Endothelial cell of umbilical vein (primary cell): ENCODE data around the gene SLC22A15. TPM values are rescaled to one million over a fixed set of nuclear protein-coding genes. Genes with fewer than 3 reads are reported as not detected.

ENCODE experiments used
- BruUV-seq: library from RNA; stranded (reverse); fragments of 400-500 nt; replicated peaks from 2 replicates; lab custom pipeline; 2021; lab: Mats Ljungman, UMichigan
- CTCF ChIA-PET: fragments of 300-600, 350-600 bp; sonication (Branson Sonifier 250); formaldehyde crosslinking; loops from one replicate; lab custom pipeline; 2021; ENCODE audit warnings: antibody characterized with exemption, inconsistent platforms; lab: Charles Lee
- POLR2A ChIA-PET: fragments of 300-600, 350-600 bp; sonication (Branson Sonifier 250); formaldehyde crosslinking; loops from one replicate; lab custom pipeline; 2021; ENCODE audit warnings: antibody characterized with exemption, inconsistent platforms; lab: Charles Lee
- DNase-seq: peaks from one replicate; pipeline ENCODE4 v3.0.0-alpha.2; 2011; ENCODE audit warnings: low read depth, low spot score
- FAIRE-seq: peaks from 2 replicates; lab custom pipeline; 2011; peaks lifted over from hg19 to GRCh38; lab: Jason Lieb, UNC
- H2AFZ ChIP-seq: 2 replicates; pipeline ENCODE4 v1.6.0; 2012; ENCODE audit warnings: low read depth, low read length, control low read depth, inconsistent platforms
- H3K27ac ChIP-seq: 2 replicates; pipeline ENCODE4 v1.5.1; 2011; ENCODE audit warnings: low read depth, mild to moderate bottlenecking, control low read depth, low read length, moderate library complexity; ENCODE audit not compliant: insufficient read depth
- H3K27me3 ChIP-seq, 2 experiments: 2 replicates each; pipeline versions ENCODE4 v1.6.0 to v1.6.1; 2011; ENCODE audit warnings: low read length in 2 of 2, mixed read lengths in 1 of 2; ENCODE audit not compliant: control insufficient read depth in 2 of 2, insufficient read depth in 2 of 2
- H3K36me3 ChIP-seq, 2 experiments: 2 replicates in 1 of 2; 3 replicates in 1 of 2; pipeline ENCODE4 v1.5.1; 2011; ENCODE audit warnings: low read length in 2 of 2, mild to moderate bottlenecking in 1 of 2, moderate library complexity in 1 of 2; ENCODE audit not compliant: control insufficient read depth in 2 of 2, insufficient read depth in 2 of 2; ENCODE audit errors: extremely low read depth in 1 of 2
- H3K4me1 ChIP-seq: 3 replicates; pipeline ENCODE4 v1.5.1; 2011; ENCODE audit warnings: mild to moderate bottlenecking, low read length; ENCODE audit not compliant: control insufficient read depth, insufficient read depth; ENCODE audit errors: extremely low read depth
- H3K4me2 ChIP-seq: 2 replicates; pipeline ENCODE4 v1.6.1; 2011; ENCODE audit warnings: low read length, control low read depth, mixed read lengths; ENCODE audit not compliant: insufficient read depth
- H3K4me3 ChIP-seq, 3 experiments: fragments of 200-600 bp in 1 of 3; sonication (generic), shearing (Covaris generic) in 1 of 3; replicated peaks in 1 of 3; 2 replicates each; pipeline ENCODE4 v1.5.1; 2011 to 2016; ENCODE audit warnings: control low read depth in 3 of 3, low read length in 3 of 3, mild to moderate bottlenecking in 2 of 3, inconsistent platforms in 1 of 3, low read depth in 1 of 3, moderate library complexity in 1 of 3; ENCODE audit not compliant: insufficient read depth in 1 of 3
- H3K79me2 ChIP-seq: 2 replicates; pipeline ENCODE4 v1.6.0; 2012; ENCODE audit warnings: low read length, inconsistent platforms; ENCODE audit not compliant: control insufficient read depth, insufficient read depth
- H3K9ac ChIP-seq: replicated peaks from 2 replicates; pipeline ENCODE3; 2011; ENCODE audit warnings: low read length, control low read depth; ENCODE audit not compliant: insufficient read depth; ENCODE audit errors: extremely low read depth
- H3K9me1 ChIP-seq: replicated peaks from 3 replicates; pipeline ENCODE4 v1.6.0; 2011; ENCODE audit warnings: mild to moderate bottlenecking, low read length; ENCODE audit not compliant: control insufficient read depth, insufficient read depth; ENCODE audit errors: extremely low read depth
- H3K9me3 ChIP-seq: replicated peaks from 2 replicates; pipeline ENCODE4 v1.5.1; 2012; ENCODE audit warnings: low read length, inconsistent platforms; ENCODE audit not compliant: control insufficient read depth, insufficient read depth
- H4K20me1 ChIP-seq: replicated peaks from 2 replicates; pipeline ENCODE3; 2011; ENCODE audit warnings: mild to moderate bottlenecking, low read length; ENCODE audit not compliant: control insufficient read depth, insufficient read depth; ENCODE audit errors: extremely low read depth
- CTCF ChIP-seq, 2 donors: IDR thresholded peaks; 1 replicate in 1 of 2; 2 replicates in 1 of 2; pipeline ENCODE4 v1.5.1; 2011; ENCODE audit warnings: low read length in 2 of 2, mild to moderate bottlenecking in 2 of 2, moderate library complexity in 2 of 2, control low read depth in 1 of 2, inconsistent platforms in 1 of 2, low read depth in 1 of 2; ENCODE audit not compliant: insufficient read depth in 1 of 2; ENCODE audit errors: extremely low read depth in 1 of 2
- EZH2 ChIP-seq: IDR thresholded peaks from 2 replicates; pipeline ENCODE4 v1.6.1; 2012; ENCODE audit warnings: borderline replicate concordance, low read depth, mild to moderate bottlenecking, moderate library complexity, low read length, inconsistent platforms; ENCODE audit not compliant: severe bottlenecking
- FOS ChIP-seq: IDR thresholded peaks from 2 replicates; pipeline ENCODE4 v1.6.1; 2011; ENCODE audit warnings: mild to moderate bottlenecking, low read length, moderate library complexity, borderline replicate concordance; ENCODE audit not compliant: insufficient read depth
- GATA2 ChIP-seq: IDR thresholded peaks from 2 replicates; pipeline ENCODE4 v1.7.0; 2011; ENCODE audit warnings: low read depth, mild to moderate bottlenecking, moderate library complexity, mixed read lengths, low read length; ENCODE audit not compliant: insufficient read length, insufficient read depth
- JUN ChIP-seq: IDR thresholded peaks from 2 replicates; pipeline ENCODE4 v1.6.1; 2011; ENCODE audit warnings: borderline replicate concordance, low read depth; ENCODE audit not compliant: insufficient read length, insufficient read depth
- MAX ChIP-seq: IDR thresholded peaks from 2 replicates; pipeline ENCODE4 v1.6.1; 2011; ENCODE audit not compliant: insufficient read depth, insufficient read length
- MYC ChIP-seq: IDR thresholded peaks from one replicate; pipeline ENCODE4 v1.6.1; 2011; ENCODE audit warnings: mild to moderate bottlenecking, low read depth, low read length
- POLR2A ChIP-seq: IDR thresholded peaks from 2 replicates; pipeline ENCODE4 v1.6.1; 2012; ENCODE audit warnings: low read depth, mild to moderate bottlenecking, control low read depth, low read length
- POLR2AphosphoS5 ChIP-seq: IDR thresholded peaks from 2 replicates; pipeline ENCODE4 v1.6.1; 2012; ENCODE audit warnings: low read depth, mild to moderate bottlenecking, control low read depth, low read length, moderate library complexity; ENCODE audit not compliant: insufficient read depth
- dilution Hi-C: fragments of 300-500 bp; cut with MboI; formaldehyde crosslinking; loops from one replicate; pipeline ENCODE4 v1.15.0; 2019; ENCODE audit warnings: low sequenced_read_pairs; ENCODE audit not compliant: extremely low pct_ligation_motif_present
- intact Hi-C: fragments of 100-400 bp; cut with micrococcal nuclease; formaldehyde crosslinking; loops from one replicate; pipeline ENCODE4 v1.10.0; 2022
- polyA plus RNA-seq, 4 experiments: library from polyadenylated mRNA; depleted of rRNA in 3 of 4; stranded (reverse) in 3 of 4; unstranded in 1 of 4; fragments of >200 nt; gene quantifications; 2 replicates each; pipeline versions ENCODE4 v1.2.1 to v1.2.3, GENCODE V29; 2011 to 2012; ENCODE audit warnings: missing spikeins in 1 of 4
- total RNA-seq: library from RNA; stranded (reverse); gene quantifications from 2 replicates; pipeline ENCODE4 v1.2.3, GENCODE V29; 2021

The SLC22A15 gene
- total and polyA plus RNA-seq, 2 donors (not counting 3 experiments of a cell fraction or from before 2014, with no cell fraction given): 0.44 TPM; not detected in 1

DNA sequence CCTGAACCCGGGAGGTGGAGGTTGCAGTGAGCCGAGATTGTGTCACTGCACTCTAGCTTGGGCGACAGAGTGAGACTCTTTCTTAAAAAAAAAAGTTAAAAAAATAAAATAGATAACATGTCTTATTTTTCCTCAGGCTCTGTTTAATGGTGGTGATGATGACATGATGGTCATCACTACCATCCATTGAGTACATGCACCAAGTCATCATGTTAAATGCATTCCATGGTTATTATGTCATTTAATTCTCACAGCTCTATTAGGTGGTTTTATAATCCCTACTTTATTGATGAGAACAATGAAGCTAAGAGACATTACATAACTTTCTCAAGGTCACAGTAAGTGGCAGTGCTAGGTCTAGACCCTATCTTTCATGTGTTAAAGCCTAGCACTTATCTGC, 100.5 kb downstream of the SLC22A15 start:
- no peak overlapping the region for H2AFZ ChIP-seq
- ChIA-PET POLR2A (no interaction called here), CTCF (no interaction called here)
- H3K4me3 ChIP-seq: no peak overlapping the region
- H3K9me3 ChIP-seq: no peaks in the 10 kb centered on the region
- no peaks in the 10 kb centered on the region for H3K79me2 ChIP-seq
- H3K27ac ChIP-seq: no peak overlapping the region
- no peaks in the 10 kb centered on the region for H3K27me3 ChIP-seq
- TF ChIP-seq POLR2A: no peak
- no peak for TF ChIP-seq MYC
- no peak for TF ChIP-seq GATA2
- TF ChIP-seq FOS: no peak
- TF ChIP-seq EZH2: no peak
- no peak for TF ChIP-seq MAX
- TF ChIP-seq JUN: no peak
- TF ChIP-seq CTCF (IDR thresholded peaks at IDR 0.05; ENCODE audit: extremely low read depth in 1 of 2, insufficient read depth in 1 of 2, low read depth in 1 of 2, low read length in 2 of 2): no peak
- no peak for TF ChIP-seq POLR2AphosphoS5
- H3K4me2 ChIP-seq: no peak overlapping the region
- H3K4me1 ChIP-seq: no peaks in the 10 kb centered on the region
- no peaks in the 10 kb centered on the region for H4K20me1 ChIP-seq
- FAIRE-seq (no peak), DNase-seq (no peak)
- H3K9me1 ChIP-seq: no peaks in the 10 kb centered on the region
- no peak overlapping the region for H3K9ac ChIP-seq
- intact Hi-C loops (no loop called here), dilution Hi-C loops (no loop called here)
- BruUV-seq: no TSS peak
- H3K36me3 ChIP-seq: no peaks in the 10 kb centered on the region
